Heart left ventricle (tissue), 16 donors: Measurements from ENCODE around the gene PGF. TPM values are rescaled to one million over a fixed set of nuclear protein-coding genes. Genes with fewer than 3 reads are reported as not detected.

ENCODE experiments used
- ATAC-seq, 4 donors: fragments of 200-7000 bp; cut with Tn5 transposase; one replicate each; pipeline ENCODE4 v1.9.1; 2020 to 2022; ENCODE audit warnings: moderate library complexity in 4 of 4, mild to moderate bottlenecking in 3 of 4, moderate number of reproducible peaks in 1 of 4
- DNase-seq, 5 donors: peaks; one replicate each; pipeline ENCODE4 v3.0.0-alpha.2; 2020
- H3K27ac ChIP-seq, 12 donors: fragments of 200-600 bp; sonication (generic) in 4 of 12; one replicate each; pipeline versions ENCODE4 v1.5.0 to v1.8.0; 2016 to 2022; ENCODE audit warnings: mild to moderate bottlenecking in 2 of 12
- H3K27me3 ChIP-seq, 9 donors: fragments of 200-600 bp; sonication (generic) in 2 of 9; one replicate each; pipeline versions ENCODE4 v1.5.1 to v1.8.0; 2016 to 2022; ENCODE audit warnings: mild to moderate bottlenecking in 3 of 9
- H3K36me3 ChIP-seq, 9 donors: fragments of 200-600 bp; sonication (generic) in 2 of 9; one replicate each; pipeline versions ENCODE4 v1.5.0 to v1.8.0; 2018 to 2022; ENCODE audit warnings: mild to moderate bottlenecking in 2 of 9
- H3K4me1 ChIP-seq, 12 donors: fragments of 200-600 bp; sonication (generic) in 4 of 12; one replicate each; pipeline versions ENCODE4 v1.5.0 to v1.8.0; 2016 to 2022; ENCODE audit warnings: mild to moderate bottlenecking in 3 of 12
- H3K4me3 ChIP-seq, 12 donors: fragments of 200-600 bp; sonication (generic) in 4 of 12; one replicate each; pipeline versions ENCODE4 v1.5.0 to v1.8.0; 2017 to 2022; ENCODE audit warnings: mild to moderate bottlenecking in 9 of 12, moderate library complexity in 4 of 12
- H3K9me3 ChIP-seq, 12 donors: fragments of 200-600 bp; sonication (generic) in 4 of 12; one replicate each; pipeline versions ENCODE4 v1.5.0 to v1.8.0; 2016 to 2022; ENCODE audit warnings: mild to moderate bottlenecking in 1 of 12
- POLR2A ChIP-seq, 2 donors: fragments of 450-650 bp; IDR thresholded peaks; one replicate each; pipeline ENCODE4 v1.6.1; 2017; ENCODE audit warnings: antibody characterized with exemption in 2 of 2, mild to moderate bottlenecking in 2 of 2, moderate library complexity in 2 of 2
- WGBS, 4 donors: extraction: QIAGEN DNeasy Blood & Tissue Kit in 2 of 4; methylation state at CpG; one replicate each; pipeline versions ENCODE4 v1.1.5 to v1.1.7; 2013 to 2018; 5-methylcytosine and 5-hydroxymethylcytosine counted together
- intact Hi-C, 10 donors: fragments of 100-400 bp; cut with DNase I; formaldehyde crosslinking; loops; one replicate each; pipeline versions ENCODE4 v1.11.1 to v1.14.2; 2022
- polyA plus RNA-seq, 2 donors: library from polyadenylated mRNA; stranded (reverse); fragments of 200-250 nt; gene quantifications; one replicate each; pipeline ENCODE4 v1.2.3, GENCODE V29; 2013
- total RNA-seq, 9 donors: library from RNA; depleted of rRNA in 2 of 9; stranded (reverse); fragments of >200 nt in 2 of 9; fragmentation: NEBNext Ultra II Directional in 3 of 9; extraction: Animal tissue kit (Norgen Biotek cat#: 25700) in 3 of 9; gene quantifications; one replicate each; pipeline versions ENCODE4 v1.1.0 to v1.2.4, GENCODE V29; 2016 to 2023
- TF ChIP-seq, protein P1 (sequence below), 12 donors: fragments of 200-600 bp; sonication (generic) in 4 of 12; IDR thresholded peaks; one replicate each; pipeline versions ENCODE4 v1.5.0 to v1.8.0; 2018 to 2022; ENCODE audit warnings: antibody characterized with exemption in 12 of 12, mild to moderate bottlenecking in 5 of 12
- donor health status: ischemic (EF 13 %, LVEDD 7.1; RV severe dilation, severe dysfunction).
- donor health status: healthy with polysubstance abuse.
- donor health status: DM: no; HTN: yes; CAD: no.
- donor health status: DM: no; HTN: no; CAD: no.
- donor health status: ischemic (EF 25% LVEDD 6.9; RV normal size, moderate dysfunction).
- donor health status: ischemic (EF 25% LVEDD 5.7; RV mildly dilated, moderate dysfunction).
- donor health status: healthy.
- donor health status: DM: yes; HTN: yes; CAD: no.
- donor health status: ischemic (EF 35%, LVEDD 5.7; RV mildly dilated, moderate dysfunction).
- donor health status: nonischemic (EF 11% LVEDD 7.7; RV severe dilation, severe dysfunction).
- donor health status: DM: yes; HTN: yes; CAD: no.
- donor health status: PGD.
- donor health status: ischemic (EF 29% LVEDD 5.4; RV normal size, mild dysfunction).
- donor health status: nonischemic (EF 23%, LVEDD 6.1; RV moderate dilation, normal function).

The PGF gene
- total and polyA plus RNA-seq, 11 donors, result 4.1 to 30.4 (median 5.9) TPM

GRCh38 chr14:74908861-74909341 lies 46.5 kb downstream of the PGF start:
- no peaks in the 10 kb centered on the region for H3K27me3 ChIP-seq
- H3K4me1 ChIP-seq, result peaks cover 11 to 53% (median 44%) of the 10 kb centered on the region in 12 donors
- no peak overlapping the region for H3K4me3 ChIP-seq
- H3K36me3 ChIP-seq, result peaks cover 0 to 16% (median 9%) of the 10 kb centered on the region in 9 donors
- no peak overlapping the region for H3K27ac ChIP-seq
- DNase-seq (no peak), ATAC-seq (no peak)
- intact Hi-C loops, result loop anchor here in 2 of 10 donors (5.0 kb wide), 1 partner anchor 47 kb away; no protein-coding TSS in a partner anchor
- TF ChIP-seq, protein P1, sequence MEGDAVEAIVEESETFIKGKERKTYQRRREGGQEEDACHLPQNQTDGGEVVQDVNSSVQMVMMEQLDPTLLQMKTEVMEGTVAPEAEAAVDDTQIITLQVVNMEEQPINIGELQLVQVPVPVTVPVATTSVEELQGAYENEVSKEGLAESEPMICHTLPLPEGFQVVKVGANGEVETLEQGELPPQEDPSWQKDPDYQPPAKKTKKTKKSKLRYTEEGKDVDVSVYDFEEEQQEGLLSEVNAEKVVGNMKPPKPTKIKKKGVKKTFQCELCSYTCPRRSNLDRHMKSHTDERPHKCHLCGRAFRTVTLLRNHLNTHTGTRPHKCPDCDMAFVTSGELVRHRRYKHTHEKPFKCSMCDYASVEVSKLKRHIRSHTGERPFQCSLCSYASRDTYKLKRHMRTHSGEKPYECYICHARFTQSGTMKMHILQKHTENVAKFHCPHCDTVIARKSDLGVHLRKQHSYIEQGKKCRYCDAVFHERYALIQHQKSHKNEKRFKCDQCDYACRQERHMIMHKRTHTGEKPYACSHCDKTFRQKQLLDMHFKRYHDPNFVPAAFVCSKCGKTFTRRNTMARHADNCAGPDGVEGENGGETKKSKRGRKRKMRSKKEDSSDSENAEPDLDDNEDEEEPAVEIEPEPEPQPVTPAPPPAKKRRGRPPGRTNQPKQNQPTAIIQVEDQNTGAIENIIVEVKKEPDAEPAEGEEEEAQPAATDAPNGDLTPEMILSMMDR (IDR thresholded peaks at IDR 0.05), result no peak
- TF ChIP-seq POLR2A (IDR thresholded peaks at IDR 0.05), result no peak
- 57 to 77% (median 63%) methylated on average over 7 to 9 of the region's 9 CpGs for WGBS, 4 donors
- no peaks in the 10 kb centered on the region for H3K9me3 ChIP-seq

DNA sequence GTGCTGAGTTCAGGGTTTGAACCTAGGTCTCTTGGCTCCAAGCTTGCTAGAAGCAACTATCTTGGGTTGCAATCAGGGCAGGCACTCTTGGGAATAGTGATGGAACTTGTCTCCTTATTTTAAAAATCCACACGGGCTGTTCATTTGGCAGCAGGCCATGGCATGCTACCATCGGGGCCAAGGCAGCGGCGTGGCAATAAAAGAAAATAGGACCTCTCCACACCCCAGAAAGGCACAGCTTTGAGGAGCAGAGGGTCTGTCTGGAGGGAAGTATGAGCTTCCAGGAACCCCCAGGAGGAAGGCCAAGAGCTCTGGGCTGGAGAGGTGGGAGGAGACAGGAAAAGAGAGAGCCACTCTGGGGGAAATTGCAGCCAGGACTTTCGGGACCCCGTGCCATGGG lies 47.7 kb downstream of the PGF start:
- Histone ChIP-seq H3K4me1 (peaks cover 11 to 53% (median 38%) of the 10 kb centered on the region in 12 donors), H3K27ac (peak overlapping the region in 4 of 12 donors; percentile 14 to 30 (median 27)), H3K36me3 (peaks cover 0 to 27% (median 21%) of the 10 kb centered on the region in 9 donors), H3K4me3 (no peak overlapping the region), H3K27me3 (no peaks in the 10 kb centered on the region), H3K9me3 (no peaks in the 10 kb centered on the region)
- DNase-seq (no peak), ATAC-seq (peak in 1 of 4 donors; percentile 3)
- WGBS, 4 donors, result 17 to 26% (median 21%) methylated on average over 6 of the region's 6 CpGs
- TF ChIP-seq, protein P1 (IDR thresholded peaks at IDR 0.05), result no peak
- no peak for TF ChIP-seq POLR2A (IDR thresholded peaks at IDR 0.05)
- intact Hi-C loops, result loop anchor here in 3 of 10 donors (1.0 to 5.0 kb wide), 2 partner anchors 45 to 46 kb away; no protein-coding TSS in a partner anchor

DNA sequence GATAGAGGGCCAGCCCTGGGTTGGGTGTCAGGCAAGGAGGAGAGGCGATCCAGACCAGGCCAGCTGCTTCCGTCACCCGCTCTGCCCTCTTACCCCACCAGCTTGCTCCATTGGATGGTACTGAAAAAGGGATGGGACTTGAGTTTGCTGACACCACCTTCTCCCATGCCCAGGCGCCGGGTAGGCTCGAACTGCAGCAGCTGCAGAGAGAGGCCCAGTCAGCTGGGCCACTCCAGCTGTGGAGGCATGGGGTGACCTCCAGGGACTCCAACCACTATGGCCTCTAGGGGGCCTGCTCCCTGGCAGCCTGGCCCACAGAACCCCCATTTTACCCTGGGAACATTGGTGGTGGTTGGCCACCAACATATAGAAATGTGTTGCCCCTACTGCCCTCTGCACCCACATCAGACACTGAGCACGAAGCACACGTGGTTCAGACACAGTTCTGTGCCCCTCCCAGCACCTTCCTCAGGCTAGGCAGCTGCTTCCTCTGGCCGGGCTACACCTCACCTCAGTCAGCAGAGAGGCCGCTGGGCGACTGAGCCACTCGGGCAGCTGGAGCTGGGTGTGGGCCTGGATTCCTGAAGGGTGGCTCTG lies 48.4 kb downstream of the PGF start:
- Histone ChIP-seq H3K4me3 (no peak overlapping the region), H3K36me3 (peaks cover under 1 to 35% (median 28%) of the 10 kb centered on the region in 9 donors), H3K9me3 (no peaks in the 10 kb centered on the region), H3K27ac (peak overlapping the region in 2 of 12 donors; percentile 14 to 30), H3K4me1 (peaks cover 11 to 53% (median 38%) of the 10 kb centered on the region in 12 donors), H3K27me3 (no peaks in the 10 kb centered on the region)
- ATAC-seq (peak; percentile 4 to 44 (median 15)), DNase-seq (no peak)
- intact Hi-C loops, result loop anchor here in 3 of 10 donors (1.0 to 5.0 kb wide), 2 partner anchors 45 to 46 kb away; no protein-coding TSS in a partner anchor
- TF ChIP-seq, protein P1 (IDR thresholded peaks at IDR 0.05), result peak in 2 of 12 donors; percentile 19 to 28
- no peak for TF ChIP-seq POLR2A (IDR thresholded peaks at IDR 0.05)
- 62 to 96% (median 70%) methylated on average over 5 to 12 of the region's 12 CpGs for WGBS, 4 donors

- Histone ChIP-seq H3K9me3 (no peaks in the 10 kb centered on the region), H3K4me3 (no peak overlapping the region), H3K4me1 (peaks cover 11 to 53% (median 38%) of the 10 kb centered on the region in 12 donors), H3K27ac (peak overlapping the region in 3 of 12 donors; percentile 24 to 34 (median 27)), H3K36me3 (peaks cover 3 to 48% (median 42%) of the 10 kb centered on the region in 9 donors), H3K27me3 (no peaks in the 10 kb centered on the region)
- DNase-seq (peak; percentile 68 to 87 (median 75)), ATAC-seq (peak; percentile 23 to 56 (median 46))
- 40 to 51% (median 47%) methylated on average over 13 to 14 of the region's 14 CpGs for WGBS, 4 donors
- TF ChIP-seq POLR2A (IDR thresholded peaks at IDR 0.05), result peak in 1 of 2 donors; percentile 20
- TF ChIP-seq, protein P1 (IDR thresholded peaks at IDR 0.05), result peak; percentile 84 to 95 (median 92)
- intact Hi-C loops, result loop anchor here in 9 of 10 donors (1.0 to 5.0 kb wide), 3 partner anchors 43 to 45 kb away; no protein-coding TSS in a partner anchor
These were observed 49.7 kb downstream of the PGF start for GRCh38 chr14:74905595-74906142.
